ENCODE data around the gene PISD. TPM values are rescaled to one million over a fixed set of nuclear protein-coding genes. Genes with fewer than 3 reads are reported as not detected.
A peak's percentile ranks its signal among the peaks of the same experiment; 100 is the strongest.

Gene PISD
- total and polyA plus RNA-seq, 9 of the 15 experiments (the other 6 are each of a cell fraction or from before 2014, with no cell fraction given): 24.5 to 65.9 (median 36.6) TPM

GRCh38 chr22:31585161-31585859, 76.7 kb downstream of the PISD start (continued):
- TF ChIP-seq CBX8 (IDR thresholded peaks at IDR 0.05; ENCODE audit: borderline replicate concordance, extremely low read depth, low read depth, low read length, poor library complexity, severe bottlenecking) (no peak), RBM22 (IDR thresholded peaks at IDR 0.05; ENCODE audit: low read depth, low read length, poor library complexity, severe bottlenecking) (no peak), DMBX1 (CRISPR knock-in tag; IDR thresholded peaks at IDR 0.05; ENCODE audit: borderline replicate concordance) (no peak), BRD4 (IDR thresholded peaks at IDR 0.05) (no peak), EHMT2 (IDR thresholded peaks at IDR 0.05) (no peak), KLF10 (CRISPR knock-in tag; IDR thresholded peaks at IDR 0.05) (no peak), VEZF1 (CRISPR knock-in tag; IDR thresholded peaks at IDR 0.05) (peak; percentile 22; the same call in 1 of the 2 replicates), CREB3 (tag; conservative IDR thresholded peaks at IDR 0.05; ENCODE audit: low read depth) (no peak), ZNF3 (CRISPR knock-in tag; IDR thresholded peaks at IDR 0.05) (no peak), KHSRP (IDR thresholded peaks at IDR 0.05) (no peak), ZBTB33 (CRISPR knock-in tag; IDR thresholded peaks at IDR 0.05) (no peak), CTBP1 (IDR thresholded peaks at IDR 0.05; ENCODE audit: borderline replicate concordance) (peak; percentile 41; the same call in 1 of the 2 replicates), ZBTB12 (CRISPR knock-in tag; IDR thresholded peaks at IDR 0.05) (no peak), GATAD2A (IDR thresholded peaks at IDR 0.05) (no peak), ZC3H8 (IDR thresholded peaks at IDR 0.05) (no peak), NR2C1 (IDR thresholded peaks at IDR 0.05) (no peak), NR2C1 (tag; IDR thresholded peaks at IDR 0.05) (no peak), EWSR1 (IDR thresholded peaks at IDR 0.05; ENCODE audit: borderline replicate concordance, low read depth, partially characterized antibody) (no peak), NFE2 (IDR thresholded peaks at IDR 0.05; ENCODE audit: low read depth) (peak; percentile 40; the same call in 1 of the 2 replicates), GTF2E2 (tag; IDR thresholded peaks at IDR 0.05) (no peak), GATA2 (CRISPR knock-in tag; IDR thresholded peaks at IDR 0.05) (no peak)
- TF ChIP-seq, protein P1, sequence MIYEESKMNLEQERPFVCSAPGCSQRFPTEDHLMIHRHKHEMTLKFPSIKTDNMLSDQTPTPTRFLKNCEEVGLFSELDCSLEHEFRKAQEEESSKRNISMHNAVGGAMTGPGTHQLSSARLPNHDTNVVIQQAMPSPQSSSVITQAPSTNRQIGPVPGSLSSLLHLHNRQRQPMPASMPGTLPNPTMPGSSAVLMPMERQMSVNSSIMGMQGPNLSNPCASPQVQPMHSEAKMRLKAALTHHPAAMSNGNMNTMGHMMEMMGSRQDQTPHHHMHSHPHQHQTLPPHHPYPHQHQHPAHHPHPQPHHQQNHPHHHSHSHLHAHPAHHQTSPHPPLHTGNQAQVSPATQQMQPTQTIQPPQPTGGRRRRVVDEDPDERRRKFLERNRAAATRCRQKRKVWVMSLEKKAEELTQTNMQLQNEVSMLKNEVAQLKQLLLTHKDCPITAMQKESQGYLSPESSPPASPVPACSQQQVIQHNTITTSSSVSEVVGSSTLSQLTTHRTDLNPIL (CRISPR knock-in tag; IDR thresholded peaks at IDR 0.05): no peak
